ENCODE results near the gene KRT76.
"Not testable (repeated sequence)": the region's sequence is repeated elsewhere in the genome, so short reads cannot be mapped to it uniquely, and the experiment has no call there.

Gene KRT76

GRCh38 chr12:52779914-52780313 is 2.8 kb upstream of the KRT76 start:
- DNase-seq = no peak

GRCh38 chr12:52778833-52779232 is 1.7 kb upstream of the KRT76 start:
- DNase-seq = no peak

GRCh38 chr12:52777566-52777965 is 421 bp upstream of the KRT76 start:
- DNase-seq = no peak

GRCh38 chr12:52776435-52776834 is 710 bp downstream of the KRT76 start:
- DNase-seq = no peak

GRCh38 chr12:52774629-52775250 is 2.4 kb downstream of the KRT76 start:
- no peak for DNase-seq

GRCh38 chr12:52772772-52773171 is 4.4 kb downstream of the KRT76 start:
- DNase-seq = no peak

GRCh38 chr12:52772188-52772587 is 5.0 kb downstream of the KRT76 start:
- DNase-seq = no peak

- DNase-seq = no peak
Measured at GRCh38 chr12:52771505-52771904, 5.6 kb downstream of the KRT76 start.

- no peak for DNase-seq
Measured at GRCh38 chr12:52771088-52771487, 6.1 kb downstream of the KRT76 start.

GRCh38 chr12:52769946-52770345 is 7.2 kb downstream of the KRT76 start:
- DNase-seq = no peak

- no peak for DNase-seq
Measured at GRCh38 chr12:52769354-52769753, 7.8 kb downstream of the KRT76 start.

GRCh38 chr12:52768479-52769200 is 8.5 kb downstream of the KRT76 start:
- no peak for DNase-seq

- DNase-seq = no peak
Measured at GRCh38 chr12:52767427-52767826, 9.7 kb downstream of the KRT76 start.

GRCh38 chr12:52767020-52767379 is 10.1 kb downstream of the KRT76 start:
- no peak for DNase-seq

- no peak for DNase-seq
Measured at GRCh38 chr12:52766351-52767019, 10.7 kb downstream of the KRT76 start.

- no peak for DNase-seq
Measured at GRCh38 chr12:52765702-52766101, 11.4 kb downstream of the KRT76 start.

GRCh38 chr12:52763991-52764390 is 13.2 kb downstream of the KRT76 start:
- DNase-seq = no peak

- DNase-seq = no peak
Measured at GRCh38 chr12:52763036-52763659, 14.0 kb downstream of the KRT76 start.

GRCh38 chr12:52761802-52762201 is 15.3 kb downstream of the KRT76 start:
- no peak for DNase-seq

GRCh38 chr12:52761218-52761617 is 15.9 kb downstream of the KRT76 start:
- DNase-seq = not testable (repeated sequence)

- DNase-seq = no peak
Measured at GRCh38 chr12:52760623-52761022, 16.5 kb downstream of the KRT76 start.

GRCh38 chr12:52759695-52760094 is 17.4 kb downstream of the KRT76 start:
- no peak for DNase-seq

GRCh38 chr12:52759218-52759617 is 17.9 kb downstream of the KRT76 start:
- DNase-seq = no peak

Data from NCI-H69 (cell line).